Measurements from ENCODE around the gene ANAPC5. TPM values are rescaled to one million over a fixed set of nuclear protein-coding genes. Genes with fewer than 3 reads are reported as not detected.
"Not testable (repeated sequence)": the region's sequence is repeated elsewhere in the genome, so short reads cannot be mapped to it uniquely, and the experiment has no call there.

The ANAPC5 gene
- total RNA-seq, 3 donors from 2014 or later, result 136 to 152 (median 137) TPM

DNA sequence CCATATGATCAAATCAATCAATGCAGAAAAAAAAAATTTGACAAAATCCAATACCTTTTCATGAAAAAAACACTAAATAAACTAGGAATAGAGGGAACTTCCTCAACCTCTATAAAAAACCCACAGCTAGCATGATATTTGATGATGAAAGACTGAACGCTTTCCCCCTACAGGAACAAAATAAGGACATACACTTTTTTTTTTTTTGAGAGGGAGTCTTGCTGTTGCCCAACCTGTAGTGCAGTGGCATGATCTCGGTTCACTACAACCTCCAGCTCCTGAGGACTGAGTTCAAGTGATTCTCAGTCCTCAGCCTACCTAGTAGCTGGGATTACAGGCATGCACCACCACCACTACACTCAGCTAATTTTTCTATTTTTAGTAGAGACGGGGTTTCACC lies 37.8 kb downstream of the ANAPC5 start:
- Mint-ChIP-seq H3K4me1 (ENCODE audit: low read depth) (peaks cover 23% of the 10 kb centered on the region), H3K4me3 (no peak overlapping the region), H3K36me3 (ENCODE audit: insufficient read depth) (peaks cover 43% of the 10 kb centered on the region), H3K9me3 (no peaks in the 10 kb centered on the region), H3K27me3 (ENCODE audit: low read depth) (no peaks in the 10 kb centered on the region)
- ATAC-seq (no peak), DNase-seq (no peak)

DNA sequence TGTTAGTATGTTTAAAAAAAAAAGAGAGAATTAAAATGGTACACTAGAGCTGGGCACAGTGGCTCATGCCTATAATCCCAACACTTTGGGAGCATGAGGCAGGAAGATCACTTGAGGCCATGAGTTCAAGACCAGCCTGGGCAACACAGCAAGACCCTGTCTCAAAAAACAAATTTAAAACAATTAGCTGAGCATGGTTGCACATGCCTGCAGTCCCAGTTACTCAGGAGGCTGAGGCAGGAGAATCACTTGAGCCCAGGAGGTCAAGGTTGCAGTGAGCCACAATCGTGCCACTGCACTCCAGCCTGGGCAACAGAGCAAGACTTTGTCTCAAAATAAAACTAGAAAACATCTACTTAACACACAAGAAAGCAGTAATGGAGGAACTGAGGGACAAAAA lies 42.0 kb downstream of the ANAPC5 start:
- H3K4me1 Mint-ChIP-seq (ENCODE audit: low read depth), result peaks cover 19% of the 10 kb centered on the region
- not testable (repeated sequence) for H3K27me3 Mint-ChIP-seq (ENCODE audit: low read depth); H3K9me3 Mint-ChIP-seq; DNase-seq; H3K4me3 Mint-ChIP-seq; ATAC-seq
- peaks cover 34% of the 10 kb centered on the region for H3K36me3 Mint-ChIP-seq (ENCODE audit: insufficient read depth)

DNA sequence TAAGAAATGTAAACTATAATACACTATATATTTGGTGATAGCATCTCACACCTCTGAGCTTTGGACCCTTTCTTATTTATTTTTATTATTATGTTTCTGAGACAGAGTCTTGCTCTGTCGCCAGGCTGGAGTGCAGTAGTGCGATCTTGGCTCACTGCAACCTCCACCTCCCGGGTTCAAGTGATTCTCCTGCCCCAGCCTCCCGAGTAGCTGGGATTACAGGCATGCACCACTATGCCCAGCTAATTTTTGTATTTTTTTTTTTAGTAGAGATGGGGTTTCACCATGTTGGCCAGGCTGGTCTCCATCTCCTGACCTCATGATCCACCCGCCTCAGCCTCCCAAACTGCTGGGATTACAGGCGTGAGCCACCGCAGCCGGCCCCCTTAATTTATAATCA lies 44.8 kb downstream of the ANAPC5 start:
- not testable (repeated sequence) for H3K27me3 Mint-ChIP-seq (ENCODE audit: low read depth); H3K4me3 Mint-ChIP-seq; H3K4me1 Mint-ChIP-seq (ENCODE audit: low read depth); DNase-seq; H3K9me3 Mint-ChIP-seq; ATAC-seq
- H3K36me3 Mint-ChIP-seq (ENCODE audit: insufficient read depth), result peaks cover 24% of the 10 kb centered on the region

DNA sequence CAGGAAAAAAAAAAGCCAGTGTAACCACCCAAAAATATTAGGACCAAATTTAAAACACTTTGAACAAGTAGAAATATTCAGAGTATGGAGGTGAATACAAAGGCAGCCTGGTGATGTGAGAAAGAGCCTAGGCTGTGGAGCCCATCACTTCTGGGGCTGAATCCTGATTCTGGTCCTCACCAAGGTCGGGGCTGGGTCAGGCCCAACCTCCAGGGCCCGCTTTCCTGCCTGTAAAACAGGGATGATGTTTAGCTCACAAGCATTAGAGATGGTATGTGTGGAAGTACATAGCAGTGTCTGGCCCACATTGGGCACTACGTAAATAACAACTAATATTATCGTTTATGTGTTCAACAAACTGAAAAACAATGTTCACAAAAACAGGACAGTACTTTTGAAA lies 47.9 kb downstream of the ANAPC5 start:
- no peaks in the 10 kb centered on the region for H3K27me3 Mint-ChIP-seq (ENCODE audit: low read depth)
- H3K9me3 Mint-ChIP-seq, result no peaks in the 10 kb centered on the region
- H3K4me3 Mint-ChIP-seq, result no peak overlapping the region
- ATAC-seq (no peak), DNase-seq (no peak)
- H3K4me1 Mint-ChIP-seq (ENCODE audit: low read depth), result no peaks in the 10 kb centered on the region
- peaks cover 9% of the 10 kb centered on the region for H3K36me3 Mint-ChIP-seq (ENCODE audit: insufficient read depth)

DNA sequence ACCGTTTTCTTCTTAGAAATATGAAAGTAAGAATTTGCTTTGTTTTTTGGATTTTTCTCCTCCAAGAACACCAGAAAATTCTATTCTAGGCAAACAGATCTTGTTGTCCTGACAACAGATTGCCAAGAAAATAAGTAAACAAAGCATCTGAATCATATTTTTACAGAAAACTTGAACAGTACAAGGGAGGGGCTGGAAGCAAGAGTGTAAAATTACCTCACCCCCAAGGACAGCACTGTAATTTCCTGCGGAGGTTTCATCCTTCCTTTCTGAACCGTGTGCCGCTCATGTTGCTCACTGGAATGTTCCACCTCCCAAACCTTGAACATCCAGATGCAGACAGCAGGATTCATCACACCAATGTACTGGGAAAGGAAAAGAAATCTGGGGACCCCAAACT lies 50.3 kb downstream of the ANAPC5 start:
- ATAC-seq (no peak), DNase-seq (no peak)
- no peaks in the 10 kb centered on the region for H3K36me3 Mint-ChIP-seq (ENCODE audit: insufficient read depth)
- H3K9me3 Mint-ChIP-seq, result no peaks in the 10 kb centered on the region
- H3K4me1 Mint-ChIP-seq (ENCODE audit: low read depth), result peaks cover 4% of the 10 kb centered on the region
- no peak overlapping the region for H3K4me3 Mint-ChIP-seq
- H3K27me3 Mint-ChIP-seq (ENCODE audit: low read depth), result no peaks in the 10 kb centered on the region

DNA sequence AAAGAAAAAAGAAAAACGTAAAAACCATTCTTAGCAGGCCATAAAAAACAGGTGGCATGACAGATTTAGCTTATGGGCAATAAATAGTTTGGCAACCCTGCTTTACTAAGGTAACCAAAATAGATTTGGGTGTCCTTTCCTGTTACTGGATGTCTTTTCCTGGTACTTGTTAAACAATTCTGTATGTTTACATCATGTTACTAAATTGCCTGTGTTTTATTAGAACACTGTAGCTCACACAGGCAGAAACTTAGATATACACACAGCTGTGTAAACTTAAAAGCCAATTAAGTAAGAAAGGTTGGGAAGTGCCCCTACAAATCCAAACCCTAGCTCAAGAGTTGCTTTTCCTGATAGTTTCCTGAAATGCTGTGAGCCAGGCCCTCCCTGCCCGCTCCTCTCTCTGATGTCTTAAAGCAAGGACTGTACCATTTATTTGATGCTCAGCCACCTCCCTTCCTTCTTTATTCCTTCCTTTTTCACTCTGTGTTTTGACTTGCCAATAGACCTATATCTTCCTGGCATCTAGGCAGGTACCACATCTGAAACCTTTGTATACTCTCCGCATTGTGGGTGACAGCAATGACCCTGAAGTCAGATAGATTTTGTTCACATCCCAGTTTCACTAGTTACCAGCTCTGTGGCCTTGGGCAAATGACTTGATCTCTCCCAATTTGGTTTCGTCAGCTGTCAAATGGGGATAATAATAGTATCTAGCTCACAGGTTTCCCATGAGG lies 52.0 kb downstream of the ANAPC5 start:
- DNase-seq (no peak), ATAC-seq (no peak)
- no peaks in the 10 kb centered on the region for H3K27me3 Mint-ChIP-seq (ENCODE audit: low read depth)
- no peaks in the 10 kb centered on the region for H3K9me3 Mint-ChIP-seq
- H3K4me1 Mint-ChIP-seq (ENCODE audit: low read depth), result peaks cover 7% of the 10 kb centered on the region
- no peaks in the 10 kb centered on the region for H3K36me3 Mint-ChIP-seq (ENCODE audit: insufficient read depth)
- H3K4me3 Mint-ChIP-seq, result no peak overlapping the region

DNA sequence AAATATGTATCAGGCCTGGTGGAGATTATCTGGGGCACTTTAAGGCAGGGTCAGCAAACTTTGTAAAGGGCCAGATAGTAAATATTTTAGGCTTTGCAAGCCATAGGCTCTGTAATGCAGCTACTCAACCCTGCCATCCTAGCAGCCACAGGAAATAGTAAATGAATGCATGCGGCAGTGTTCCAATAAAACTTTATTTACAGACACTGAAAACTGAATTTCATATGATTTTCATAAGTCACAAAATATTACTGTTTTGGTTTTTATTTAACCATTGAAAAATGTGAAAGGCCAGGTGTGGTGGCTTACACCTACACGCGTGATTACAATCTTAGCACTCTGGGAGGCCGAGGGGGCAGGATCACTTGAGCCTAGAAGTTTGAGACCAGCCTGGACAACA lies 52.5 kb downstream of the ANAPC5 start:
- no peaks in the 10 kb centered on the region for H3K27me3 Mint-ChIP-seq (ENCODE audit: low read depth)
- peaks cover 9% of the 10 kb centered on the region for H3K4me1 Mint-ChIP-seq (ENCODE audit: low read depth)
- H3K36me3 Mint-ChIP-seq (ENCODE audit: insufficient read depth), result no peaks in the 10 kb centered on the region
- no peak for ATAC-seq
- DNase-seq, result no peak
- H3K4me3 Mint-ChIP-seq, result no peak overlapping the region
- no peaks in the 10 kb centered on the region for H3K9me3 Mint-ChIP-seq

DNA sequence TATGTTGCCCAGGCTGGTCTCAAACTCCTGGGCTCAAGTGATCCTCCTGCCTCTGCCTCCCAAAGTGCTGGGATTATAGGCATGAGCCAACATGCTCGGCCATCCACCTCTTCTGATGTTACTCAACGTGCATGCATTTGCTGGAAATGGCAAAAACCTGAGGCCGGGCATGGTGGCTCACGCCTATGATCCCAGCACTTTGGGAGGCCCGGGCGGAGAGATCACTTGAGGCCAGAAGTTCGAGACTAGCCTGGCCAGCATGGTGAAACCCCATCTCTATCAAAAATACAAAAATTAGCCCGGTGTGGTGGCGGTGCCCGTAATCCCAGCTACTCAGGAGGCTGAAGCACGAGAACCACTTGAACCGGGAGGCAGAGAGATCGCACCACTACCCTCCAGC lies 53.8 kb downstream of the ANAPC5 start:
- not testable (repeated sequence) for DNase-seq; H3K9me3 Mint-ChIP-seq; ATAC-seq; H3K27me3 Mint-ChIP-seq (ENCODE audit: low read depth); H3K36me3 Mint-ChIP-seq (ENCODE audit: insufficient read depth)
- Mint-ChIP-seq H3K4me3 (peak overlapping the region; percentile 84), H3K4me1 (ENCODE audit: low read depth) (peaks cover 13% of the 10 kb centered on the region)

DNA sequence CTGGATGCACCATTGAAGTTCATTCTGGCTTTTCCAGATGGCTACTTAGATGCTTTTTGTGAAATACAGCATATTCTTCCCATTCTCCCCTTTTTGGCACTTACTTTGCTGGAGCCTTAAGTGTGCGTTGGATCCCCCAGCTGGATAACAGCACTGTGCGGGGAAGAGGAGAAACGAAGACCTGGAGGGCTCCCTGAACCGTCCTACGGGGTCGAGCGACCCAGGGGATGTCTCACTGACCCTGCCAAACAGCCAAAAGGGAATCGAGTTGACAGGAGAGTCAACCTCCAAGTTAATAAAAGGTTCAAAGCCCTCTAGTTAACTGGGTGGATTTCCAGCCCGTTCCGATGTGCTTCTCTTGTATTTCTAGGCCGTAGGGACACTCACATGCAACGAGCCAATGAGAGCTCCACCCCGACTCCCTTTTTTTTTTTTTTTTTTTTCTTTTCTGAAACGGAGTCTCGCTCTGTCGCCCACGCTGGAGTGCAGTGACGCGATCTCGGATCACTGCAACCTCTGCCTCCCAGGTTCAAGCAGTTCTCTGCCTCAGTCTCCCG lies 54.7 kb downstream of the ANAPC5 start:
- ATAC-seq (peak in 1 of 2 donors; percentile 4), DNase-seq (peak; percentile 57)
- H3K27me3 Mint-ChIP-seq (ENCODE audit: low read depth), result no peaks in the 10 kb centered on the region
- no peaks in the 10 kb centered on the region for H3K9me3 Mint-ChIP-seq
- peaks cover 13% of the 10 kb centered on the region for H3K4me1 Mint-ChIP-seq (ENCODE audit: low read depth)
- H3K4me3 Mint-ChIP-seq, result peak overlapping the region; percentile 84
- H3K36me3 Mint-ChIP-seq (ENCODE audit: insufficient read depth), result no peaks in the 10 kb centered on the region

DNA sequence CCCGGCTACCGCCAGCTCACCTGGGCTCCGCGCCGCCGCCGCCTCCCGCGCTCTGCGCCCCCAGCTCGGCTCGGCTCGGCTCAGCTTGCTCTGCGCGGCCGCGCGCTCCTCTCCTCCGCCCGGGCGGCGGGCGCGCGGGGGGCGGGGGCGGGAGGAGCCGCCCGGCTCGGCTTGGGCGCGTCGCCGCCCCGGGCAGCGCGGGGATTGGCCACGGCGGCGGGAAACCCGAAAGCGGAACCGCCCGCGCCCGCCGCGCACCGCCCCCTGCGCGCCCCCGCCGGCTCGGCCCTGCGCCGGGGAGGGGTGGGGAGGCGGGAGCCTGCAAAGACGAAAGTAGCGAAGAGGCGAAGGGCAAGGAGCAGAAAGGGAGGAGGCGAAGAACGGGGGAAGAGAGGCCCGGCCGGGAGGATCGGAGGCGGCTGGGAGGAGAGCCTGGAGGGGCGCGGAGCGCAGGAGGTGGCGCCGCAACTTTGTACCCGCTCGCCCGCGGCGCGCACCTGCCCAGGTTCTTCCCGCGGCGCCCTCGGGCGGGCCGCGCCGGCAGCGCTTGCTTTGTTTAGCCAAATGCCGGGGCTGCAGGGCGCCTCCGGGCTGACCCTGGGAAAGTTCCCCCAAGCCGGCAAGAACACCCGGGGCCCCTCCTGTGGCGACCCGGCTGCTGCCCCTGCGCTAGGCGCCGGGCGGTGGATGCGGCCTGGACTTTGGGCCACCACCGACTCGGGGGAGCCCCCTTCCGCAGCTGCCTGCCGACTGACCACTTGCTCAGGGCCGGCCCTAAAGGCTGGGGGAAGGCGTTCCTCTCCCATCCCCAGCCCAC lies 55.4 kb downstream of the ANAPC5 start, which contains the start of gene CAMKK2:
Gene CAMKK2 (minus strand): TSS at position 92 of the 817 bp plus-strand sequence. CDS start 22,183 bp downstream, outside the sequence.
- no peaks in the 10 kb centered on the region for H3K9me3 Mint-ChIP-seq
- DNase-seq, result peak; percentile 85
- peak; percentile 87 to 88 for ATAC-seq
- H3K4me1 Mint-ChIP-seq (ENCODE audit: low read depth), result peaks cover 13% of the 10 kb centered on the region
- no peaks in the 10 kb centered on the region for H3K27me3 Mint-ChIP-seq (ENCODE audit: low read depth)
- peak within 1 kb of the TSS; percentile 93 for H3K4me3 Mint-ChIP-seq
- H3K36me3 Mint-ChIP-seq (ENCODE audit: insufficient read depth), result no peaks in the 10 kb centered on the region

DNA sequence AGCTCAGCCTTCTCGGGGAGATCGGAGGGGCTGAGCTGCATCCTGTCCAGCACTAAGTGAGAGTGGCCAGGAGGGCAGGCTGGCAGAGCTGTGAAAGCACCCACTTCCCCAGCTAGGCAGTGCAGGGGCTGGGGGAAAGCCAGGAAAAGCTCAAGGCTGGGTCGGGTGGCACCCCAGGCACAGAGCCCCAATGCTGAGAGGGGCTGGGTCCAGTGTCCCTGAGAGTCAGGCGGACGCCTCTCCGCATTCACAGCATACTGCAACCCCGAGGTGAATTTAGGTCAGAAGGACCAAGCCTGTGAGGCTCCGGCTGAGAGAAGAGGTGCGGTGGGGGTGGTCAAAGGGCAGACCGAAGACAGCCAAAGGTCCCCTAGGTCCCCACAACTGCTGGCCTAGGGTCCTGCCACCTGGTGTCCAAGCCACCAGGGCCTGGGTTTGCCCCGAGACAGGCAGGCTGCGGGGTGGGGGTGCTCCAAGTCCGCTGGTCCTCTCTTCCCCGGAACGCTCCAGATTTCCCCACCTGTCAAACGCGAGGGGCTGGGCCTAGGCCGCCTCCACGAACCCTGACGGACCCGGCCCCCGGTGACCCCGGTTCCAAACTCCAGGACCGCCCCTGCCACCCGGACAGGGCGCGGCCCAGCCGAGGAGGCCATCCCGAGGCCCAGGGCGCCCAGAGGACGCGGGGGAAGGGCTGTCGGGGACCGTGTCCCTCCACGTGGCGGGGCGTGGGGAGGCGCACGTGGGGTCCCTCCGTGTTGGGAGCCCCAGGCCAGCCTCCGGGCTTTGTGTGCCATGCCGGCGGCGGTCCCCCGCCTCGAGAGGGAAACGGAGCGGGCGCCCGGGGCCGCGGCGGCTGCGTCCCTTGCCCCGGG lies 56.2 kb downstream of the ANAPC5 start:
- no peaks in the 10 kb centered on the region for H3K27me3 Mint-ChIP-seq (ENCODE audit: low read depth)
- ATAC-seq, result peak; percentile 29 to 36
- peak overlapping the region; percentile 93 for H3K4me3 Mint-ChIP-seq
- peaks cover 16% of the 10 kb centered on the region for H3K4me1 Mint-ChIP-seq (ENCODE audit: low read depth)
- peaks cover 7% of the 10 kb centered on the region for H3K36me3 Mint-ChIP-seq (ENCODE audit: insufficient read depth)
- DNase-seq, result peak; percentile 11
- no peaks in the 10 kb centered on the region for H3K9me3 Mint-ChIP-seq

DNA sequence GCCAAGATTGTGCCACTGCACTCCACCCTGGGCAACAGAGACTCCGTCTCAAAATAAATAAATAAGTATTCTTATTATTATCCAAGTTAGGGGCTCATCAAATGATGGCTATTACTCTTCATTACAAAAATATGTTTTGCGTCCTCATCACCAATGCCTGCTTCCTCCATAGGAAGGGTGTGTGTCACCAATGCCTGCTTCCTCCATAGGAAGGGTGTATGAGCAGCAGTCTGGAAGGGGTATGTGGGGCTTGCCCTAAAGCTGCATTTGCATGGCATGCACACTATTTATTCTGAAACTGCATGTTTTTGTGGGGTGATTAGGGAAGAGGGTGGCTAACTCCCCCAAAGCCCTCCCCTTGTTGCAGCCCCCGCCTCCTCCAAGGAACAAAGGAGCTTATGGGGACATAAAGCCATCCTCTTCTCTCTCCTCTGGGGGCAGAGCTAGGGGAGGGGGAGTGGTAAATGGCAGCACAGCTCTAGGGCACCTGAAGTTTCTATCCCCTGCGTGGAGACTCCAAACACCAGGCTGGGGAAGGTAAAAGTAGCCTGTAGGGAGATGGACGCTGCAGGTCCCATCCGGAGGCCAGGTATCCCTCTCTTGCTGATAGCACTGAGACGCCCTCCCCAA lies 57.0 kb downstream of the ANAPC5 start:
- no peak for ATAC-seq
- no peak for DNase-seq
- peaks cover 16% of the 10 kb centered on the region for H3K4me1 Mint-ChIP-seq (ENCODE audit: low read depth)
- peaks cover 7% of the 10 kb centered on the region for H3K36me3 Mint-ChIP-seq (ENCODE audit: insufficient read depth)
- no peaks in the 10 kb centered on the region for H3K9me3 Mint-ChIP-seq
- peak overlapping the region; percentile 93 for H3K4me3 Mint-ChIP-seq
- H3K27me3 Mint-ChIP-seq (ENCODE audit: low read depth), result no peaks in the 10 kb centered on the region

DNA sequence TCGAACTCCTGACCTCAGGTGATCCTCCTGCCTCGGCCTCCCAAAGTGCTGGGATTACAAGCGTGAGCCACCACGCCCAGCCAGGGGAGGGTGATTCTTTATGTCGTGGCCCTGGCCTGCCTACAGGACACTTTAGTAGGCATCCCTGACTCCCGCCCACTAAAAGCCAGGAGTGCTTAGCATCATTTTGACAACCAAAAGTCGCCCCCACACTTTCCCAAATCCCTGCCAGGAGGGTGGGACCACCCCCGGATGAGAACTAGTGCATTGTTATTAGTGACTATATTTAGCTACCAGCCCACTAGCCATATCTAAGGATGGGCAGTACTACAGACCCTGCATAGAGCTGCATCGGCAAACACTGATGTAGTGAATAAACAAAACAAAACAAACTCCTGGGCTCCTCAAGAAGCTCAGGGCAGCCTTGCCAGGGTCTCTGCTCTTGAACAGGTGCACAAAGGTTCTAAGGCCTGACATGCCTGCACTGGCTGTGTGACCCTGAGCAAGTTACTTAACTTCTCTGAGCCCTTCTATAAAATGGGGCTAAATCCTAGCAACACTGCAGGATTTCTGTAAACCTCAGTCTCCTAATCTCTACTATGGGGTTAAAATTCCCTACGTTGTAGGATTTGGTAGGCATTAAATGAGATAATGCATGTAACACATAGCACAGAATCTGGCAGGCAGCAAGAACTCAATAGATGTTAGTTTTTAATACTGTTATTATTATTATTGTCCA lies 57.9 kb downstream of the ANAPC5 start:
- Mint-ChIP-seq H3K4me1 (ENCODE audit: low read depth) (peaks cover 18% of the 10 kb centered on the region), H3K4me3 (peak overlapping the region; percentile 93), H3K9me3 (no peaks in the 10 kb centered on the region), H3K27me3 (ENCODE audit: low read depth) (no peaks in the 10 kb centered on the region), H3K36me3 (ENCODE audit: insufficient read depth) (peaks cover 7% of the 10 kb centered on the region)
- ATAC-seq (no peak), DNase-seq (no peak)

Data from activated T-cell treated with anti-CD3 and anti-CD28 coated beads, Interleukin-2, amount 50 U/mL, for 4 hours (primary cell).